WERI-Rb-1 (cell line): ENCODE results near the gene KCNK2.

ENCODE experiments used
- DNase-seq: peaks from one replicate; pipeline ENCODE4 v3.0.0-alpha.2; 2020
- H3K27ac ChIP-seq: fragments of 250-450 bp; sonication (Bioruptor Pico); 2 replicates; pipeline ENCODE4 v1.5.1; 2020; ENCODE audit warnings: mild to moderate bottlenecking, moderate library complexity
- H3K27me3 ChIP-seq: fragments of 250-450 bp; sonication (Bioruptor Pico); 2 replicates; pipeline ENCODE4 v1.5.1; 2021; ENCODE audit warnings: mild to moderate bottlenecking, low read depth, moderate library complexity; ENCODE audit not compliant: insufficient read depth, severe bottlenecking
- H3K36me3 ChIP-seq: fragments of 250-450 bp; sonication (Bioruptor Pico); 2 replicates; pipeline ENCODE4 v1.5.1; 2020; ENCODE audit warnings: mild to moderate bottlenecking, moderate library complexity
- H3K4me3 ChIP-seq: 2 replicates; pipeline ENCODE4 v1.5.1; 2011; ENCODE audit warnings: low read depth, mild to moderate bottlenecking, control low read depth, low read length
- H3K9me3 ChIP-seq: fragments of 250-450 bp; sonication (Bioruptor Pico); 2 replicates; pipeline ENCODE4 v1.5.1; 2021; ENCODE audit warnings: mild to moderate bottlenecking, moderate library complexity; ENCODE audit not compliant: severe bottlenecking
- CTCF ChIP-seq: IDR thresholded peaks from 2 replicates; pipeline ENCODE4 v1.5.1; 2011; ENCODE audit warnings: low read depth, mild to moderate bottlenecking, control low read depth, inconsistent platforms, low read length

Gene KCNK2

GRCh38 chr1:215045698-215046308 is 36.7 kb upstream of the KCNK2 start:
- H3K27me3 ChIP-seq = no peaks in the 10 kb centered on the region

GRCh38 chr1:215052256-215053015 is 30.1 kb upstream of the KCNK2 start:
- Histone ChIP-seq H3K4me3 (no peak overlapping the region), H3K9me3 (no peaks in the 10 kb centered on the region), H3K27ac (no peak overlapping the region), H3K36me3 (no peaks in the 10 kb centered on the region), H3K27me3 (no peaks in the 10 kb centered on the region)
- TF ChIP-seq CTCF = no peak
- no peak for DNase-seq

More at GRCh38 chr1:215045698-215046308, 36.7 kb upstream of the KCNK2 start:
- DNase-seq = no peak
- Histone ChIP-seq H3K4me3 (no peak overlapping the region), H3K9me3 (no peaks in the 10 kb centered on the region), H3K27ac (no peak overlapping the region), H3K36me3 (no peaks in the 10 kb centered on the region)
- TF ChIP-seq CTCF = no peak

GRCh38 chr1:215054266-215054665 is 28.3 kb upstream of the KCNK2 start:
- Histone ChIP-seq H3K27me3 (no peaks in the 10 kb centered on the region), H3K9me3 (no peaks in the 10 kb centered on the region), H3K27ac (no peak overlapping the region), H3K4me3 (no peak overlapping the region), H3K36me3 (no peaks in the 10 kb centered on the region)
- no peak for DNase-seq
- TF ChIP-seq CTCF = no peak

- no peak for DNase-seq
- no peak overlapping the region for H3K4me3 ChIP-seq
- no peak overlapping the region for H3K27ac ChIP-seq
- no peak for TF ChIP-seq CTCF
- no peaks in the 10 kb centered on the region for H3K36me3 ChIP-seq
- no peaks in the 10 kb centered on the region for H3K27me3 ChIP-seq
- no peaks in the 10 kb centered on the region for H3K9me3 ChIP-seq
Observed at GRCh38 chr1:215055281-215055935, 27.1 kb upstream of the KCNK2 start.

- Histone ChIP-seq H3K4me3 (no peak overlapping the region), H3K36me3 (no peaks in the 10 kb centered on the region), H3K9me3 (no peaks in the 10 kb centered on the region), H3K27me3 (no peaks in the 10 kb centered on the region), H3K27ac (no peak overlapping the region)
- no peak for DNase-seq
- no peak for TF ChIP-seq CTCF
Observed at GRCh38 chr1:215056584-215056983, 26.0 kb upstream of the KCNK2 start.
